ENCODE results near the gene RABGGTB. TPM values are rescaled to one million over a fixed set of nuclear protein-coding genes. Genes with fewer than 3 reads are reported as not detected.
"Not testable (repeated sequence)": the region's sequence is repeated elsewhere in the genome, so short reads cannot be mapped to it uniquely, and the experiment has no call there.

RABGGTB gene
- 28.1 TPM for polyA plus RNA-seq (2012; ENCODE audit: insufficient read depth, insufficient read length, low read depth)

DNA sequence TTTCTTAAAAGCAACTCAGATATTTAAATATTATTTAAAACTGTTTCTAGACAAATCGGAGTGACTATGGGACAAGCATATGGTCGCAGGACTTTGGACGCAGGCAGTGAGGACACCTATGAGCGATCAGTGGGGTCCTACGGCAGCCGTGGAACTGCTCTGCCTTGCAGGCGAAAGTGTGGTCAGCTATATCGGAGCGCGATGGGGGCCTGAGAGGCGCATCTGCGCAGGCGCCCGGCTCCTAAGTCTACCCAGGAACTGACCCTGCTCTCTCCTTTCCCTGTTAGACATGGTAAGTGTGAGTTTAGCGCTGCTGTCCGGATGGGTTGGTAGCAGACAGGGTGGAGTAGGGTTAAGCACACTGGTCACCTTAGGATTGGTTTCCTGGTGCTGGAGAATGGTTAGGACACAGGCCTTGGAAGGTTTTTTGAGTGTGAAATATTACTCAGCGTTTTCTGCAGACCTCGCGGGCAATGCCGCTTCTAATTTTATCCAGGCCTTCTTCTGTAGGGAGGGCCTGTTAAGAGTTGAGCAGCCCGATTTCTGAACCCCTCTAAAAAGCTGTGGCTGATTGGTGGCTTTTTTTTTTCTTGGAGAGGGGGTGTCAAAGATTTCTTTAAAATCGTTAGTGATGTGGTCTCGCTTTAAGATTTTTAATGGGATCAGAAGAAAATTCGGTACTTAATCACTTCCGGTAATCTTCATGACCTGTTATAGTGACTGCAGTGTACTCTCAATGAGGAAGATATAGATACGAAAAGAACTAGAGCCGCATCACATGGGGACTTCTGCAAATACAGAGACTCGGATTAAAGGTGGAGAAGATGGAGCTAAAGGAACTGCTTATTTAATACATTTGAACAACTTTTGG is at the start of gene RABGGTB:
Gene RABGGTB (plus strand): TSS at position 274 of the 871 bp plus-strand sequence. CDS start 16 bp downstream, at position 290.
- H3K27me3 ChIP-seq: no peaks in the 10 kb centered on the region
- peak; percentile 88 for DNase-seq
- no peaks in the 10 kb centered on the region for H3K4me1 ChIP-seq
- H3K36me3 ChIP-seq: peaks cover 37% of the 10 kb centered on the region
- H3K9me3 ChIP-seq: no peaks in the 10 kb centered on the region
- TF ChIP-seq, protein P1, sequence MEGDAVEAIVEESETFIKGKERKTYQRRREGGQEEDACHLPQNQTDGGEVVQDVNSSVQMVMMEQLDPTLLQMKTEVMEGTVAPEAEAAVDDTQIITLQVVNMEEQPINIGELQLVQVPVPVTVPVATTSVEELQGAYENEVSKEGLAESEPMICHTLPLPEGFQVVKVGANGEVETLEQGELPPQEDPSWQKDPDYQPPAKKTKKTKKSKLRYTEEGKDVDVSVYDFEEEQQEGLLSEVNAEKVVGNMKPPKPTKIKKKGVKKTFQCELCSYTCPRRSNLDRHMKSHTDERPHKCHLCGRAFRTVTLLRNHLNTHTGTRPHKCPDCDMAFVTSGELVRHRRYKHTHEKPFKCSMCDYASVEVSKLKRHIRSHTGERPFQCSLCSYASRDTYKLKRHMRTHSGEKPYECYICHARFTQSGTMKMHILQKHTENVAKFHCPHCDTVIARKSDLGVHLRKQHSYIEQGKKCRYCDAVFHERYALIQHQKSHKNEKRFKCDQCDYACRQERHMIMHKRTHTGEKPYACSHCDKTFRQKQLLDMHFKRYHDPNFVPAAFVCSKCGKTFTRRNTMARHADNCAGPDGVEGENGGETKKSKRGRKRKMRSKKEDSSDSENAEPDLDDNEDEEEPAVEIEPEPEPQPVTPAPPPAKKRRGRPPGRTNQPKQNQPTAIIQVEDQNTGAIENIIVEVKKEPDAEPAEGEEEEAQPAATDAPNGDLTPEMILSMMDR (IDR thresholded peaks at IDR 0.05; ENCODE audit: low read depth, low read length): no peak
- H3K4me3 ChIP-seq (ENCODE audit: low read depth, low read length): peak within 1 kb of the TSS; percentile 85

DNA sequence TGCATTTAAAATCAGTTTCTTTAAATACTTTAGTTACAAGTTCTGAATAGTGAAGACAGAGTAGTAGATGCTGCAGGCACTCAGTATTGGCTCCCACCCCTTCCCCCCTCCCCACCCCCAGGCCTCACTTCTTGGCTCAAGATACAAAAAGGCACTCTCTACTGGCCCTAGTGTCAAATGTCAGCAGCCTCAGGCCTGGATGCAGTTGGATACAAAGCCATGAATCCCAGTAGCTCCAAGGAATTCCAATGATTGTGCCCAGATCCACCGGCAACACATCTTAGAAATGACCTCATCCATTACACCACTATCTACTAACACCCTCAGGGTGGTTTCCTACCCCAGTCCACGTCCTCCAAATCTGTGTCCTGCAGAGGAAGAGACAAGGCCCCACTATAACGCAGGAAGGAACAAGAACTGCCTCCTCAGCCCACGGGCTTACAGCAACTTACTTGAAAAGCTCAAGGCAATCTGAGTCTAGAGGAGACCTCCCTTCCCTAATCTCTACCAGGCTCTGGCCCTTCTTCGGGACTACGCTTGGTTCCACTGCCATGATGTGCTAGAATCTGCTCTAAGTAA is 43.9 kb upstream of the RABGGTB start:
- no peak for DNase-seq
- no peaks in the 10 kb centered on the region for H3K36me3 ChIP-seq
- TF ChIP-seq, protein P1 (IDR thresholded peaks at IDR 0.05; ENCODE audit: low read depth, low read length): no peak

DNA sequence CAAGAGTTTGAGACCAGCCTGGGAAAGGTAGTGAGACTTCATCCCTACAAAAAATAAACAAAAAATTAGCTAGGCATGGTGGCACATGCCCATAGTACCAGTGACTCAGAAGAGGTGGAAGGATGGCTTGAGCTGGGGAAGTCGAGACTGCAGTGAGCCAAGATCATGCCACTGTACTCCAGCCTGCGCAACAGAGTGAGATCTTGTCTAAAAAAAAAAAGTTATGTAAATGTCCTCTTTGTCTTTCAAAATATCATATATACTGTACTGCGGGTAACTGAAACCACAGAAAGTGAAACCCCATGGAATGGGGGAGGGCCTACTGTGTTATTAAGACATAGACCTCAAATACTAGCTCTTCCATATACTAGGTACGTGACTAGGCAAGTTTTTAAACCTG is 40.8 kb upstream of the RABGGTB start:
- Histone ChIP-seq H3K4me3 (ENCODE audit: low read depth, low read length) (no peak overlapping the region), H3K27me3 (no peaks in the 10 kb centered on the region), H3K4me1 (no peaks in the 10 kb centered on the region), H3K9me3 (no peaks in the 10 kb centered on the region), H3K36me3 (no peaks in the 10 kb centered on the region)
- no peak for DNase-seq
- TF ChIP-seq, protein P1 (IDR thresholded peaks at IDR 0.05; ENCODE audit: low read depth, low read length): no peak

More for the DNA sequence above, 43.9 kb upstream of the RABGGTB start:
- no peaks in the 10 kb centered on the region for H3K4me1 ChIP-seq
- no peaks in the 10 kb centered on the region for H3K9me3 ChIP-seq
- no peaks in the 10 kb centered on the region for H3K27me3 ChIP-seq
- H3K4me3 ChIP-seq (ENCODE audit: low read depth, low read length): no peak overlapping the region

DNA sequence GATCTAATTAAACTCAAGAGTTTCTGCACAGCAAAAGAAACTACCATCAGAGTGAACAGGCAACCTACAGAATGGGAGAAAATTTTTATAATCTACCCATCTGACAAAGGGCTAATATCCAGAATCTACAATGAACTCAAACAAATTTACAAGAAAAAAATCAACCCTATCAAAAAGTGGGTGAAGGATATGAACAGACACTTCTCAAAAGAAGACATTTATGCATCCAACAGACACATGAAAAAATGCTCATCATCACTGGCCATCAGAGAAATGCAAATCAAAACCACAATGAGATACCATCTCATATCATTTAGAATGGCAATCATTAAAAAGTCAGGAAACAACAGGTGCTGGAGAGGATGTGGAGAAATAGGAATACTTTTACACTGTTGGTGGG is 28.8 kb upstream of the RABGGTB start:
- not testable (repeated sequence) for DNase-seq; H3K9me3 ChIP-seq; H3K4me3 ChIP-seq (ENCODE audit: low read depth, low read length); H3K36me3 ChIP-seq; H3K4me1 ChIP-seq; H3K27me3 ChIP-seq

DNA sequence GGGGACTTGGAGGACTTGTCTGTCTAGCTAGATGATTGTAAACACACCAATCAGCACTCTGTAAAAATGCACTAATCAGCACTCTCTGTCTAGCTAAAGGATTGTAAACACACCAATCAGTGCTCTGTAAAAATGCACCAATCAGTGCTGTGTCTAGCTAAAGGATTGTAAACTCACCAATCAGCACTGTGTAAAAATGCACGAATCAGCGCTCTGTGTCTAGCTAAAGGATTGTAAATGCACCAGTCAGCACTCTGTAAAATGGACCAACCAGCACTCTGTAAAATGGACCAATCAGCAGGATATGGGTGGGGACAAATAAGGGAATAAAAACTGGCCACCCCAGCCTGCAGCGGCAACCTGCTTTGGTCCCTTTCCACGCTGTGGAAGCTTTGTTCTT is 27.5 kb upstream of the RABGGTB start:
- not testable (repeated sequence) for H3K36me3 ChIP-seq; H3K27me3 ChIP-seq; H3K9me3 ChIP-seq; H3K4me1 ChIP-seq; H3K4me3 ChIP-seq (ENCODE audit: low read depth, low read length); DNase-seq

DNA sequence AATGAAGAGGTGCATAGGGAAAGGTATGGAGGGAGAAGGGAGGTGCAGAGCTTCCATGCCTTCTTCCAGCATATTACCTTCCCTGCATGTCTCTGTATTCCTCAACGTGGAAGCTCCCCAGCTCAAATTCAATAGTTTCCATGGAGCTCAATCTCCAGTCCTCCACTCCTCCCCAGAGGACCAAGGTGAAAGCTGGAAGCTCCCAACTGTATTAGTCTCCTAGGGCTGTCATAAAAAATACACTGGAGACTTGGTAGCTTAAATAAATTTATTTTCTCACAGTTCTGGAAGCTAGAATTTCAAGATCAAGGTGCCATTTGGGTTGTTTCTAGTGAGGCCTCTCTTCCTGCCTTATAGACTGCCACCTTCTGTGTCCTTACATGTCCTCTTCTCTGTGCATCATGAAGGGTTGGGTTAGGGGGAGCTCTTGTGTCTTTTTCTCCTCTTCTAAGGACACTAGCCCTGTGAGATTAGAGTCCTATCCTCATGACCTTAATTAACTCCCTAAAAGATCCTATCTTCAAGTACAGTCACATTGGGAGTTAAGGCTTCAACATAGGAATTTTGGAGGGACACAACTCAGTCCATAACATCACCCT is 21.9 kb upstream of the RABGGTB start:
- H3K4me3 ChIP-seq (ENCODE audit: low read depth, low read length): no peak overlapping the region
- H3K4me1 ChIP-seq: no peaks in the 10 kb centered on the region
- TF ChIP-seq, protein P1 (IDR thresholded peaks at IDR 0.05; ENCODE audit: low read depth, low read length): no peak
- no peaks in the 10 kb centered on the region for H3K9me3 ChIP-seq
- no peaks in the 10 kb centered on the region for H3K36me3 ChIP-seq
- DNase-seq: no peak
- no peaks in the 10 kb centered on the region for H3K27me3 ChIP-seq

Measured in BE2C (cell line).